Panc1 (cell line): Measurements from ENCODE around the gene RFXANK. TPM values are rescaled to one million over a fixed set of nuclear protein-coding genes. Genes with fewer than 3 reads are reported as not detected.
"Not testable (repeated sequence)": the region's sequence is repeated elsewhere in the genome, so short reads cannot be mapped to it uniquely, and the experiment has no call there.

Source experiments
- ATAC-seq: fragments of 200-7000 bp; cut with Tn5 transposase; 2 replicates; pipeline ENCODE4 v1.9.1; 2020; ENCODE audit warnings: mild to moderate bottlenecking, moderate library complexity
- BruUV-seq: library from RNA; stranded (reverse); fragments of 400-500 nt; replicated peaks from 2 replicates; lab custom pipeline; 2021; lab: Mats Ljungman, UMichigan
- CTCF ChIA-PET: fragments of 300-600 bp; sonication (Branson Sonifier 250); formaldehyde crosslinking; loops from one replicate; lab custom pipeline; 2022; ENCODE audit warnings: antibody characterized with exemption; lab: Charles Lee
- POLR2A ChIA-PET: fragments of 300-600 bp; sonication (Branson Sonifier 250); formaldehyde crosslinking; loops from one replicate; lab custom pipeline; 2022; ENCODE audit warnings: antibody characterized with exemption; lab: Charles Lee
- DNase-seq: peaks from one replicate; pipeline ENCODE4 v3.0.0-alpha.2; 2010; ENCODE audit warnings: low read depth, low spot score
- H3K27ac ChIP-seq: 2 replicates; pipeline ENCODE4 v1.5.1; 2011; ENCODE audit warnings: mild to moderate bottlenecking, low read length, inconsistent platforms
- H3K27me3 ChIP-seq: fragments of 200-500 bp; sonication (Bioruptor generic); 2 replicates; pipeline ENCODE4 v1.6.0; 2014; ENCODE audit warnings: low read length, inconsistent platforms; ENCODE audit not compliant: control insufficient read depth, insufficient read depth
- H3K36me3 ChIP-seq: fragments of 200-500 bp; sonication (Bioruptor generic); 2 replicates; pipeline ENCODE4 v1.5.1; 2014; ENCODE audit warnings: inconsistent platforms, mild to moderate bottlenecking, low read length, moderate library complexity; ENCODE audit not compliant: control insufficient read depth, insufficient read depth
- H3K4me1 ChIP-seq: 2 replicates; pipeline ENCODE4 v1.5.1; 2011; ENCODE audit warnings: inconsistent platforms, mild to moderate bottlenecking, low read length, moderate library complexity; ENCODE audit not compliant: control insufficient read depth, insufficient read depth
- H3K4me3 ChIP-seq, 2 experiments: 2 replicates each; pipeline ENCODE4 v1.5.1; 2011 to 2012; ENCODE audit warnings: low read depth in 2 of 2, low read length in 2 of 2, mild to moderate bottlenecking in 2 of 2, inconsistent platforms in 1 of 2, moderate library complexity in 1 of 2
- H3K9me3 ChIP-seq: fragments of 200-500 bp; sonication (Bioruptor generic); 2 replicates; pipeline ENCODE4 v1.5.1; 2014; ENCODE audit warnings: low read depth, mild to moderate bottlenecking, inconsistent platforms, low read length, moderate library complexity; ENCODE audit not compliant: control insufficient read depth, insufficient read depth
- CTCF ChIP-seq: fragments of 450-650 bp; IDR thresholded peaks from 2 replicates; pipeline ENCODE4 v1.5.1; 2017; ENCODE audit warnings: mild to moderate bottlenecking
- POLR2AphosphoS5 ChIP-seq: IDR thresholded peaks from 2 replicates; pipeline ENCODE4 v1.6.1; 2012; ENCODE audit warnings: mild to moderate bottlenecking, low read depth, low read length, moderate library complexity
- REST ChIP-seq, 2 experiments: IDR thresholded peaks; 2 replicates each; pipeline ENCODE4 v1.6.1; 2011 to 2012; ENCODE audit warnings: low read depth in 2 of 2, control low read depth in 1 of 2, low read length in 1 of 2, mild to moderate bottlenecking in 1 of 2, moderate library complexity in 1 of 2; ENCODE audit not compliant: insufficient read depth in 1 of 2
- SIN3A ChIP-seq: IDR thresholded peaks from 2 replicates; pipeline ENCODE4 v1.6.1; 2012; ENCODE audit warnings: low read depth, mild to moderate bottlenecking, low read length, moderate library complexity, borderline replicate concordance; ENCODE audit not compliant: insufficient read depth
- TCF7L2 ChIP-seq: IDR thresholded peaks from 2 replicates; pipeline ENCODE4 v1.6.1; 2011; ENCODE audit warnings: mild to moderate bottlenecking, low read depth, low read length, inconsistent platforms
- in situ Hi-C: cut with HindIII; loops from 2 replicates; pipeline ENCODE4 v1.10.0; 2016; ENCODE audit warnings: low sequenced_read_pairs, low pct_unique_long_range_greater_than_20kb
- intact Hi-C: fragments of 100-400 bp; cut with micrococcal nuclease; formaldehyde crosslinking; loops from one replicate; pipeline ENCODE4 v1.10.0; 2022; ENCODE audit not compliant: unreplicated experiment
- total RNA-seq: library from RNA; stranded (reverse); gene quantifications from one replicate; pipeline ENCODE4 v1.2.1, GENCODE V29; 2021; ENCODE audit not compliant: unreplicated experiment

Gene RFXANK
- total RNA-seq, 1 experiment from 2014 or later = 92.3 TPM

GRCh38 chr19:19171821-19172532 lies 20.1 kb upstream of the RFXANK start:
- CTCF ChIA-PET = interaction anchor here (0.6 kb wide), 1 partner anchor 12 kb away, joined by 3 read pairs; no protein-coding TSS in a partner anchor
- H3K9me3 ChIP-seq = no peaks in the 10 kb centered on the region
- no peak overlapping the region for H3K27ac ChIP-seq
- no peaks in the 10 kb centered on the region for H3K27me3 ChIP-seq
- BruUV-seq = no TSS peak
- intact Hi-C loops (no loop called here), in situ Hi-C loops (no loop called here)
- TF ChIP-seq TCF7L2 (no peak), POLR2AphosphoS5 (no peak), CTCF (no peak), REST (IDR thresholded peaks at IDR 0.05; ENCODE audit: insufficient read depth in 1 of 2, low read depth in 2 of 2, low read length in 1 of 2) (no peak), SIN3A (no peak)
- no peak overlapping the region for H3K4me3 ChIP-seq
- POLR2A ChIA-PET = no interaction called here
- ATAC-seq (no peak), DNase-seq (no peak)
- H3K36me3 ChIP-seq = no peaks in the 10 kb centered on the region
- no peaks in the 10 kb centered on the region for H3K4me1 ChIP-seq

GRCh38 chr19:19173243-19173642 lies 18.8 kb upstream of the RFXANK start:
- CTCF ChIA-PET = interaction anchor here (0.8 kb wide), 1 partner anchor 120 kb away, joined by 3 read pairs; no protein-coding TSS in a partner anchor
- intact Hi-C loops, H3K27ac ChIP-seq, ATAC-seq, in situ Hi-C loops, H3K27me3 ChIP-seq, H3K9me3 ChIP-seq, POLR2A ChIA-PET, H3K36me3 ChIP-seq, DNase-seq, BruUV-seq, H3K4me3 ChIP-seq, H3K4me1 ChIP-seq: not testable (repeated sequence)

- DNase-seq = no peak
- intact Hi-C loops = no loop called here
- in situ Hi-C loops = no loop called here
- no peak for TF ChIP-seq CTCF
- TF ChIP-seq TCF7L2 = no peak
- no peak for TF ChIP-seq SIN3A
- TF ChIP-seq REST (IDR thresholded peaks at IDR 0.05; ENCODE audit: insufficient read depth in 1 of 2, low read depth in 2 of 2, low read length in 1 of 2) = no peak
- no peak for TF ChIP-seq POLR2AphosphoS5
- Histone ChIP-seq H3K27ac (no peak overlapping the region), H3K9me3 (no peaks in the 10 kb centered on the region), H3K4me3 (no peak overlapping the region), H3K4me1 (no peaks in the 10 kb centered on the region), H3K36me3 (no peaks in the 10 kb centered on the region; the same call in 1 of the 2 replicates), H3K27me3 (no peaks in the 10 kb centered on the region)
- BruUV-seq = no TSS peak
- no peak for ATAC-seq
- ChIA-PET POLR2A (no interaction called here), CTCF (no interaction called here)
These were observed 15.1 kb upstream of the RFXANK start for GRCh38 chr19:19176950-19177349.
